Activated T-helper 9 cell treated with anti-CD3 and anti-CD28 coated beads, Interleukin-2, amount 50 U/mL, for 16 hours (primary cell): ENCODE data around the gene NPHS1.
"Not testable (repeated sequence)": the region's sequence is repeated elsewhere in the genome, so short reads cannot be mapped to it uniquely, and the experiment has no call there.

Experiments used
- DNase-seq: peaks from one replicate; pipeline ENCODE4 v3.0.0-alpha.2; 2020; ENCODE audit warnings: low read depth

Gene NPHS1

GRCh38 chr19:35852029-35852780, at the start of gene NPHS1:
NPHS1 (minus strand) TSS chr19:35852504; CDS start chr19:35851837, 667 bp downstream.
- no peak for DNase-seq

GRCh38 chr19:35901055-35901644, 48.8 kb upstream of the NPHS1 start:
- no peak for DNase-seq

GRCh38 chr19:35899547-35900214, 47.4 kb upstream of the NPHS1 start:
- DNase-seq = peak; percentile 88

- no peak for DNase-seq
Observed at GRCh38 chr19:35898499-35898809, 46.1 kb upstream of the NPHS1 start.

- no peak for DNase-seq
Observed at GRCh38 chr19:35897706-35898451, 45.6 kb upstream of the NPHS1 start.

GRCh38 chr19:35896643-35897040, 44.3 kb upstream of the NPHS1 start:
- DNase-seq = no peak

- no peak for DNase-seq
Observed at GRCh38 chr19:35895911-35896642, 43.8 kb upstream of the NPHS1 start.

GRCh38 chr19:35894342-35894741, 42.0 kb upstream of the NPHS1 start:
- DNase-seq = no peak

GRCh38 chr19:35891819-35892218, 39.5 kb upstream of the NPHS1 start:
- not testable (repeated sequence) for DNase-seq

GRCh38 chr19:35890113-35890650, 37.9 kb upstream of the NPHS1 start:
- no peak for DNase-seq

GRCh38 chr19:35889370-35890112, 37.2 kb upstream of the NPHS1 start:
- DNase-seq = no peak

GRCh38 chr19:35888398-35888797, 36.1 kb upstream of the NPHS1 start:
- DNase-seq = no peak

GRCh38 chr19:35887197-35887596, 34.9 kb upstream of the NPHS1 start:
- no peak for DNase-seq

- DNase-seq = no peak
Observed at GRCh38 chr19:35885904-35886303, 33.6 kb upstream of the NPHS1 start.

GRCh38 chr19:35885225-35885738, 33.0 kb upstream of the NPHS1 start:
- no peak for DNase-seq

- no peak for DNase-seq
Observed at GRCh38 chr19:35883882-35884281, 31.6 kb upstream of the NPHS1 start.

- DNase-seq = no peak
Observed at GRCh38 chr19:35882114-35882832, 30.0 kb upstream of the NPHS1 start.

GRCh38 chr19:35879770-35880317, 27.5 kb upstream of the NPHS1 start:
- peak; percentile 55 for DNase-seq

- DNase-seq = no peak
Observed at GRCh38 chr19:35879068-35879467, 26.8 kb upstream of the NPHS1 start.
